Endodermal cell (in vitro differentiated cells): ENCODE results near the gene AKTIP. TPM values are rescaled to one million over a fixed set of nuclear protein-coding genes. Genes with fewer than 3 reads are reported as not detected.

Experiments used
- DNase-seq: peaks from one replicate; pipeline ENCODE4 v3.0.0-alpha.2; 2017
- H3K27ac ChIP-seq: 2 replicates; pipeline ENCODE4 v1.5.1; 2013; ENCODE audit warnings: mild to moderate bottlenecking, low read depth, low read length, moderate library complexity
- H3K27me3 ChIP-seq: 2 replicates; pipeline ENCODE4 v1.6.1; 2013; ENCODE audit warnings: mild to moderate bottlenecking, low read length, moderate library complexity; ENCODE audit not compliant: insufficient read depth, control insufficient read depth, poor library complexity, severe bottlenecking
- H3K36me3 ChIP-seq: 2 replicates; pipeline ENCODE4 v1.7.0; 2013; ENCODE audit warnings: mild to moderate bottlenecking, low read length, moderate library complexity; ENCODE audit not compliant: control insufficient read depth, insufficient read depth
- H3K4me1 ChIP-seq: one replicate; pipeline ENCODE4 v1.7.0; 2013; ENCODE audit warnings: low read length; ENCODE audit not compliant: control insufficient read depth, insufficient read depth
- H3K4me3 ChIP-seq: 2 replicates; pipeline ENCODE4 v1.5.1; 2013; ENCODE audit warnings: mild to moderate bottlenecking, low read length, moderate library complexity
- H3K9ac ChIP-seq: 2 replicates; pipeline ENCODE4 v1.6.1; 2013; ENCODE audit warnings: mild to moderate bottlenecking, low read length, moderate library complexity; ENCODE audit not compliant: poor library complexity, severe bottlenecking; ENCODE audit errors: extremely low read depth
- H3K9me3 ChIP-seq: 2 replicates; pipeline ENCODE4 v1.6.1; 2013; ENCODE audit warnings: mild to moderate bottlenecking, low read length, moderate library complexity; ENCODE audit not compliant: control insufficient read depth
- H3K27ac Mint-ChIP-seq: 2 replicates; pipeline ENCODE4 v1.8.0; 2020; ENCODE audit warnings: mixed read lengths
- H3K27me3 Mint-ChIP-seq: 2 replicates; pipeline ENCODE4 v1.8.0; 2021; ENCODE audit warnings: mild to moderate bottlenecking, mixed read lengths; ENCODE audit not compliant: insufficient read depth
- H3K36me3 Mint-ChIP-seq: 2 replicates; pipeline ENCODE4 v1.8.0; 2020; ENCODE audit warnings: low read depth, mixed read lengths
- H3K4me1 Mint-ChIP-seq: 2 replicates; pipeline ENCODE4 v1.8.0; 2020; ENCODE audit warnings: mixed read lengths
- H3K4me3 Mint-ChIP-seq: 2 replicates; pipeline ENCODE4 v1.8.0; 2020; ENCODE audit warnings: mild to moderate bottlenecking, moderate library complexity, mixed read lengths
- H3K9me3 Mint-ChIP-seq: 2 replicates; pipeline ENCODE4 v1.8.0; 2020; ENCODE audit warnings: mild to moderate bottlenecking, mixed read lengths
- CTCF ChIP-seq: fragments of 200-600 bp; sonication (generic); conservative IDR thresholded peaks from 2 replicates; pipeline ENCODE4 v1.5.0; 2021; ENCODE audit warnings: antibody characterized with exemption, mild to moderate bottlenecking
- WGBS, 2 experiments: methylation state at CpG; one replicate each; pipeline versions ENCODE4 v1.1.5 to v1.1.7; 2013; ENCODE audit warnings: missing lambda C conversion rate in 2 of 2, mixed read lengths in 1 of 2; ENCODE audit not compliant: insufficient coverage in 1 of 2, insufficient read length in 1 of 2; 5-methylcytosine and 5-hydroxymethylcytosine counted together
- total RNA-seq, 2 donors: library from RNA; stranded (reverse); fragmentation: NEBNext Ultra II Directional in 1 of 2; extraction: Animal tissue kit (Norgen Biotek cat#: 25700) in 1 of 2; gene quantifications; 2 replicates in 1 of 2; 3 replicates in 1 of 2; pipeline ENCODE4 v1.2.1, GENCODE V29; 2021

Gene AKTIP
- total RNA-seq, 2 donors from 2014 or later = 18.3 to 21.3 TPM

DNA sequence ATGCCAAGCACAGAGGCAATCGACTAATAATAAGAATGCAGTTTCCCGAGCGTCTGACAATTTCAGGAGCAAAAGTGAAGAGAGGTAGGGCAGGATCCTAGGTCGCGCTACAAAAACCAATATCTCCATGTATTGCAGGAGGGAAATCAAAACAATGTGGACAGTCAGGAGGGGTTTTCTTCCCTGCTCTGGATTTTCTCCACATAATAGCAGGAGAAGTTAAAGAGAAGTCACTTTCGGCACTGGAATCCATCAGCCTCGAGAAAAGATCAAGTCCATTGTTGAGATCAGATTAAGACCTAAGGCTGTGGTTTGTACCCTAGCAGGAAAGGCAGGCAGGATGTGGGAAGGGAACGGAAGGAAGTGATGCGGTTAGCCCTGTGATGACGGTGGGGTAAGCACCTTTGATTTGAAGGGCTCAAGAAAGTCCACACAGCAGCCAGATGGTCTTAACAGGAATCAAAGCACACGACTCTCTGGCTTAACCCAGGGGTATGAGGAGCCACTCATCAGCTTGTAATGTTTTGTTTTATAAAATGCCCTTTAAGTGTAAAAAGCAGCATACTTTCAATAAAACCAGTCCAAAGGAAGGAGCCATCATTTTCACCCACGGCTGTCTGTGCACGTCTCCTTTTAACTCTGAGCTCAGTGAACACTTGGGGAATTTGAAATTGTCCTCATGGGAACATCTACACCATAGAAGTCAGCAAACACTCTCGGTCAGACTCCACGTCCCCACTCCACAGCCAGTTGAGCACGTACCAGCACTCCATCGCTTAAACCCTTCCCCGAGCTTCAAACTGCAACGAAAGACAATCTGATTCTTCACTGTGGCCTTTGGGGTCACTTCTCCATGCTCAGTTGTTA lies 15.8 kb upstream of the AKTIP start:
- Mint-ChIP-seq H3K27ac (no peak overlapping the region), H3K36me3 (peaks cover 7% of the 10 kb centered on the region), H3K4me3 (no peak overlapping the region), H3K4me1 (no peaks in the 10 kb centered on the region), H3K27me3 (peaks cover 4% of the 10 kb centered on the region), H3K9me3 (peaks cover 15% of the 10 kb centered on the region)
- Histone ChIP-seq H3K9ac (no peak overlapping the region), H3K36me3 (no peaks in the 10 kb centered on the region), H3K9me3 (peaks cover 2% of the 10 kb centered on the region), H3K27me3 (no peaks in the 10 kb centered on the region), H3K27ac (no peak overlapping the region), H3K4me3 (no peak overlapping the region), H3K4me1 (no peaks in the 10 kb centered on the region)
- DNase-seq = no peak
- 91 to 95% methylated on average over 18 to 19 of the region's 19 CpGs for WGBS, 2 experiments
- TF ChIP-seq CTCF = no peak

DNA sequence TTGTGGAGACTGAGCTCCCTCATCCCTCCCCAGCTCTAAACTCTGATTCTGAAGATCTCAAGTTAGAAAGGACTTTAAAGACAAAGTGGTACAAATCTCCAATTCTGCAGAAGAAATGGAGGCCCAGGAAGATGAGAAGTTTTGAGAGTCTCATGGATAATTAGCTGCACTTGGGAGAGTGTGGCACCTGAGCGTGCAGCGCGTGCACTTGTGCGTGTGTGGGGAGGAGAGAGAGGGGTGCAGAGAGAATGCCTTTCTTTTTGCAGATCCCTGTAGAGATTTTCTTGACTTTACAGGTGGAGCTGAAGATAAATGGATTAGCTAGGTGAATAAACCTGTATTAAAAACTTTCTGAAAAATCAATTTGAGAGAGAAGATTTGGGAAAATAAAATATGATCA lies 14.8 kb upstream of the AKTIP start:
- H3K4me3 Mint-ChIP-seq = no peak overlapping the region
- WGBS, 2 experiments = 97 to 100% methylated on average over 4 of the region's 4 CpGs
- H3K4me1 Mint-ChIP-seq = no peaks in the 10 kb centered on the region
- no peaks in the 10 kb centered on the region for H3K36me3 ChIP-seq
- peaks cover 7% of the 10 kb centered on the region for H3K36me3 Mint-ChIP-seq
- no peak overlapping the region for H3K27ac Mint-ChIP-seq
- H3K4me3 ChIP-seq = no peak overlapping the region
- H3K27ac ChIP-seq = no peak overlapping the region
- peaks cover 11% of the 10 kb centered on the region for H3K9me3 ChIP-seq
- no peak overlapping the region for H3K9ac ChIP-seq
- no peaks in the 10 kb centered on the region for H3K4me1 ChIP-seq
- no peak for TF ChIP-seq CTCF
- no peak for DNase-seq
- H3K27me3 Mint-ChIP-seq = peaks cover 4% of the 10 kb centered on the region
- no peaks in the 10 kb centered on the region for H3K27me3 ChIP-seq
- H3K9me3 Mint-ChIP-seq = peaks cover 25% of the 10 kb centered on the region

DNA sequence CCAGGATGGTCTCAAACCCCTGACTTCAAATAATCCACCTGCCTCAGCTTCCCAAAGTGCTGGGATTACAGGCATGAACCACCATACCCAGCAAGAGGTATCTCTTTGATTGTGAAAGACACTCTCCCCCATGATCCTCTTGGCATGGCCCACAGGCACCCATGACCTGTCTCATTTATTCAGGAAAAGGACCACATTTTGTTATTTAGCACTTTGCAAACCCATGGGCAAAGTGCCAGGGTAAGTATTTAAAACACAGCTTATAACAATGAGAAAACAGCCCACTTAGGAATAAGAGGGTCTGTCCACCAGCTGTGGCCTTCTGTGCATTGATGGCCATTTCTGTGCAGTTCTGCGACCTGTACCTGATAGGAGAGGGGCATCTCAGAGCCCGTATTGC lies 12.8 kb upstream of the AKTIP start:
- Mint-ChIP-seq H3K4me3 (no peak overlapping the region), H3K9me3 (peaks cover 39% of the 10 kb centered on the region), H3K27me3 (peaks cover 4% of the 10 kb centered on the region), H3K4me1 (peaks cover 11% of the 10 kb centered on the region), H3K36me3 (peaks cover 7% of the 10 kb centered on the region), H3K27ac (no peak overlapping the region)
- no peaks in the 10 kb centered on the region for H3K27me3 ChIP-seq
- H3K4me1 ChIP-seq = peaks cover 5% of the 10 kb centered on the region
- peaks cover 20% of the 10 kb centered on the region for H3K9me3 ChIP-seq
- H3K36me3 ChIP-seq = no peaks in the 10 kb centered on the region
- no peak overlapping the region for H3K4me3 ChIP-seq
- no peak for DNase-seq
- 92 to 100% methylated on average over 1 to 2 of the region's 2 CpGs for WGBS, 2 experiments
- TF ChIP-seq CTCF = no peak
- no peak overlapping the region for H3K27ac ChIP-seq
- no peak overlapping the region for H3K9ac ChIP-seq
